Forelimb muscle (tissue), 1 donor: Measurements from ENCODE around the gene FHIT. TPM values are rescaled to one million over a fixed set of nuclear protein-coding genes. Genes with fewer than 3 reads are reported as not detected.
A peak's percentile ranks its signal among the peaks of the same experiment; 100 is the strongest.
"Not testable (repeated sequence)": the region's sequence is repeated elsewhere in the genome, so short reads cannot be mapped to it uniquely, and the experiment has no call there.

Experiments used
- DNase-seq: peaks from one replicate; pipeline ENCODE4 v3.0.0-alpha.2; 2013; ENCODE audit warnings: low read depth
- polyA plus RNA-seq: library from polyadenylated mRNA; unstranded; fragments of 120-200 nt; gene quantifications from one replicate; pipeline ENCODE4 v1.2.1, GENCODE V29; 2013; ENCODE audit not compliant: insufficient read length

FHIT gene
- polyA plus RNA-seq, 1 donor, result 7.1 TPM

GRCh38 chr3:61060411-61060861, 190.8 kb downstream of the FHIT start:
- DNase-seq, result no peak

- no peak for DNase-seq
Measured at GRCh38 chr3:61058836-61059235, 192.4 kb downstream of the FHIT start.

GRCh38 chr3:61057464-61057863, 193.8 kb downstream of the FHIT start:
- DNase-seq, result no peak

GRCh38 chr3:61055447-61055846, 195.8 kb downstream of the FHIT start:
- no peak for DNase-seq

GRCh38 chr3:61053781-61054496, 197.3 kb downstream of the FHIT start:
- DNase-seq, result no peak

- no peak for DNase-seq
Measured at GRCh38 chr3:61052851-61053250, 198.4 kb downstream of the FHIT start.

- no peak for DNase-seq
Measured at GRCh38 chr3:61051666-61052065, 199.6 kb downstream of the FHIT start.

GRCh38 chr3:61045169-61045568, 206.1 kb downstream of the FHIT start:
- DNase-seq, result not testable (repeated sequence)

GRCh38 chr3:61043156-61043555, 208.1 kb downstream of the FHIT start:
- no peak for DNase-seq

- no peak for DNase-seq
Measured at GRCh38 chr3:61040618-61041017, 210.6 kb downstream of the FHIT start.

- no peak for DNase-seq
Measured at GRCh38 chr3:61035573-61035972, 215.7 kb downstream of the FHIT start.

GRCh38 chr3:61032991-61033390, 218.3 kb downstream of the FHIT start:
- DNase-seq, result no peak

GRCh38 chr3:61031503-61031902, 219.7 kb downstream of the FHIT start:
- DNase-seq, result no peak

GRCh38 chr3:61030469-61031035, 220.7 kb downstream of the FHIT start:
- no peak for DNase-seq

- DNase-seq, result no peak
Measured at GRCh38 chr3:61029194-61029593, 222.1 kb downstream of the FHIT start.

- DNase-seq, result no peak
Measured at GRCh38 chr3:61018807-61019206, 232.4 kb downstream of the FHIT start.

GRCh38 chr3:61017028-61017427, 234.2 kb downstream of the FHIT start:
- DNase-seq, result not testable (repeated sequence)

GRCh38 chr3:61015859-61016258, 235.4 kb downstream of the FHIT start:
- DNase-seq, result peak; percentile 28

- no peak for DNase-seq
Measured at GRCh38 chr3:61015408-61015807, 235.8 kb downstream of the FHIT start.

- no peak for DNase-seq
Measured at GRCh38 chr3:61008998-61009380, 242.3 kb downstream of the FHIT start.

GRCh38 chr3:61008153-61008997, 242.9 kb downstream of the FHIT start:
- no peak for DNase-seq

- DNase-seq, result no peak
Measured at GRCh38 chr3:61005591-61005990, 245.7 kb downstream of the FHIT start.

GRCh38 chr3:60998858-60999257, 252.4 kb downstream of the FHIT start:
- no peak for DNase-seq
